OCI-LY1 (cell line): ENCODE measurements around the gene LPIN3.

ENCODE experiments used
- EZH2 ChIP-seq: fragments of 200-600 bp; sonication (generic), shearing (Covaris generic); IDR thresholded peaks from 2 replicates; pipeline ENCODE4 v1.8.0; 2017; ENCODE audit warnings: borderline replicate concordance, mixed run types, mild to moderate bottlenecking, antibody characterized with exemption, low read length, moderate library complexity, mixed read lengths
- TF ChIP-seq, protein P1 (sequence below): fragments of 200-600 bp; sonication (generic), shearing (Covaris generic); IDR thresholded peaks from 2 replicates; pipeline ENCODE4 v1.5.1; 2017; ENCODE audit warnings: mild to moderate bottlenecking, antibody characterized with exemption, low read length, moderate library complexity, mixed read lengths

DNA sequence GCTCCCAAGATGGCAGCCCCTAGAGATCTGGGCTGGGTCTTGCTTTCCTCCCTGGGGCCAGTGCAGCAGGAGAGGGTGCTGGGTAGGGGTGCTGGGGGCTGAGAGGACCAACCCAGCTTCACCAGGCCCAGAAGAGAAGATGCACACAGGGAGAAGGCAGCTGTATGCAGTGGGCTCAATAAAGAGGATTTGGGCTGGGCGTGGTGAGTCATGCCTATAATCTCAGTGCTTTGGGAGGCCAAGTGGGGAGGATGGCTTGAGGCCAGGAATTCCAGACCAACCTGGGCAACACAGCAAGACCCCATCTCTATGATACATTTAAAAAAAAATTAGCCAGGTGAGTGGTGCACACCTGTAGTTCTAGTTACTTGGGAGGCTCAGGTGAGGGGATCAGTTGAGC is 51.7 kb downstream of the LPIN3 start:
- TF ChIP-seq, protein P1, sequence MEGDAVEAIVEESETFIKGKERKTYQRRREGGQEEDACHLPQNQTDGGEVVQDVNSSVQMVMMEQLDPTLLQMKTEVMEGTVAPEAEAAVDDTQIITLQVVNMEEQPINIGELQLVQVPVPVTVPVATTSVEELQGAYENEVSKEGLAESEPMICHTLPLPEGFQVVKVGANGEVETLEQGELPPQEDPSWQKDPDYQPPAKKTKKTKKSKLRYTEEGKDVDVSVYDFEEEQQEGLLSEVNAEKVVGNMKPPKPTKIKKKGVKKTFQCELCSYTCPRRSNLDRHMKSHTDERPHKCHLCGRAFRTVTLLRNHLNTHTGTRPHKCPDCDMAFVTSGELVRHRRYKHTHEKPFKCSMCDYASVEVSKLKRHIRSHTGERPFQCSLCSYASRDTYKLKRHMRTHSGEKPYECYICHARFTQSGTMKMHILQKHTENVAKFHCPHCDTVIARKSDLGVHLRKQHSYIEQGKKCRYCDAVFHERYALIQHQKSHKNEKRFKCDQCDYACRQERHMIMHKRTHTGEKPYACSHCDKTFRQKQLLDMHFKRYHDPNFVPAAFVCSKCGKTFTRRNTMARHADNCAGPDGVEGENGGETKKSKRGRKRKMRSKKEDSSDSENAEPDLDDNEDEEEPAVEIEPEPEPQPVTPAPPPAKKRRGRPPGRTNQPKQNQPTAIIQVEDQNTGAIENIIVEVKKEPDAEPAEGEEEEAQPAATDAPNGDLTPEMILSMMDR: no peak
- TF ChIP-seq EZH2: no peak
